HG02798 (cell line): Measurements from ENCODE around the gene CALN1.
"Not testable (repeated sequence)": the region's sequence is repeated elsewhere in the genome, so short reads cannot be mapped to it uniquely, and the experiment has no call there.

ENCODE experiments used
- ATAC-seq: cut with Tn5 transposase; IDR thresholded peaks from one replicate; pipeline ENCODE4 v1.9.1; 2021; ENCODE audit warnings: mild to moderate bottlenecking; ENCODE audit not compliant: unreplicated experiment, poor library complexity

The CALN1 gene

DNA sequence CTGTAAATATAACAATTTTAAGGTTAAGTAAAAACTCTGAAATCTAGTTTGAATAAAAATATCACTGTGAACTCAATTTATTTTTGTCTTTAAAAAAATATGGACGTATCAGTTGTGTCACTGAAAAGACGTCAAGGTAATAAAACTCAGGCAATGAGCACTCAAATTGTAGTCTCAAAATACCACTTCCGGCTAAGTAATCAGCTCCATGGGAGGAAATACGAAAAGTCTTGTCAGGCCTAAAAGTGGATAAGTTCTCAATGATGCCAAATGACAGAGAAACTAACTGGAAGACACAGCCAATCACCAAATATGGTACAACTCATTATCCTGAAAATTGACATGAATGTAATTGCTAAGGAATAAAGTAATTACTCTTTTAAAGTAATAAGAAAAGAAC, 719 bp downstream of the CALN1 start:
- ATAC-seq, result no peak

DNA sequence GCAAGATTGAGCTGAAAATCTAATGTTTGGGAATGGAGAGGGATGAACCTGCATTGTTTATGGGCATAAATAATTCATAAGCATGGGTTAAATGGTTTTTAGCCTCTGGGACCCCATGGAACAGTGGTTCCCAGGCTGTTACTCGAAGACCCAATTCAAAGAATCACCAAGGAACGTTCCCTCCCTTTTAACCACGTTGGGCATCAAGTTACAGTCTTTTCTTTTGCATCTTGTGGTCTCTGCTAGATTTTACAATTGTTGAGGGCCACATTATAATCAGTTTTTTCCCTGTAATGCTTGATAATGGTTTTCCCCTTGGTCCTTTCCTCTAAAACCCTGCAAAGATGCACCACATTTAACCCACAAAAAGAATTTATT, 2.5 kb downstream of the CALN1 start:
- ATAC-seq, result no peak

DNA sequence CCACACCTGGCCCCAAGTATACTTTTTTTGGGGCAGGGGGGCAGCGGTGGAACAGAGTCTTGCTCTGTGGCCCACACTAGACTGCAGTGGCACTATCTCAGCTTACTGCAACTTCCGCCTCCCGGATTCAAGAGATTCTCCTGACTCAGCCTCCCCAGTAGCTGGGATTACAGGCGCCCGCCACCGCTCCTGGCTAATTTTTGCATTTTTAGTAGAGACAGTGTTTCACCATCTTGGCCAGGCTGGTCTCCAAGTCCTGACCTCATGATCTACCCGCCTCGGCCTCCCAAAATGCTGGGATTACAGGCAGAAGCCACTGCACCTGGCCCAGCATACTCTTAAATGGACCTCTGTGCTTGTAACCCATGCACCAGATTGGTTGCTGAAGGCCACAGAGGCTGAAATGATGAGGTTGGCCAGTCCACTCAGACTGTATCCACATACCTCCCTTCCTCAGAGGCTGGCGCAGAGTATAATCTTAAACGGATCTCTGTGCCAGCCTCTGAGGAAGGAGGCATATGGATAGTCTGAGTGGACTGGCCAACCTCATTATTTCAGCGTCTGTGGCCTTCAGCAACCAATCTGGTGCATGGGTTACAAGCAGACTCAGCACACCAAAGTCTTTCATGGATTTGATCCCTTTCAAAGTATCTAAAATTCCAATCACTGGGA, 3.0 kb downstream of the CALN1 start:
- no peak for ATAC-seq

DNA sequence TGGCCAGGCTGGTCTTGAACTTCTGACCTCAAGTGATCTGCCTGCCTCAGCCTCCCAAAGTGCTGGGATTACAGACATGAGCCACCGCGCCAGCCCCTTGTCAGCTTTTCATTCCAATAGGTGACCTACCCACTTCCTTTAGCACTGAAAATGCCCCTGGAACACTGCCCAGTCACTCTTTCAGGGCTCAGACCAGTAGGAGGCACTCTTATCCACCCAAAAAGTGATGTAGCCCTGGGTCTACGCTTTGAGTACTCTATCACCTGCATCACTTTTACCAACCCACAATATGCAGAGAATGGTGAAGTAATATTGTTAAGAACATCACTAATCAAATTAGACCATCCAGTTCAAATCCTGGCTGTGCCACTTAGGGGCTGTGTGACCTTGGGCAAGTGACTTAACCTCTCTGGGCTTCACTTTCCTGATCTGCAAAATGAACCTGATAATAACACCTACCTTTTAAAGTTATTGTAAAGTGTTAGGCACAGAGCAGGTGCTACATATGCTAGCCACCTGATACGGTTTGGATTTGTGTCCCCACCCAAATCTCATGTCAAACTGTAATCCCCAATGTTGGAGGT, 5.2 kb downstream of the CALN1 start:
- no peak for ATAC-seq

DNA sequence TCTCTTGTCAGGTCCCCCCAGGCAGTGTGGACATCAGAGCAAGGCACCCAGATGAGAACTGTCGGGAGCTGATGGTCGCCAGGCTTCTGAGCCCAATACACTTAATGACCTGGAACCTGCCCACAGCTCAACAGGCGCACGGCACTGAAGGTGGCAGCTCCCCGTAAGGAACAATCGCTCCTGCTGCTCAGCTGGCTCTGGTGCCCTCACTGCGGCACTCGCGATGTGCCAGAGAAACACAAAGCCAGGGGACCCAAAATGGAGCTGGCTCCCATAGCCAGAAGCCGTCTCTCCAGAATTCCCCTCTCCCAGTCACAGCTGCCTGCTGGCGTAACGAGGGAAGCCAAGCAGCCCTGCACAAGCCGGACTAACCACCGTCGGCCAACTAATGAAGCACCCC, 6.3 kb downstream of the CALN1 start:
- ATAC-seq, result no peak

DNA sequence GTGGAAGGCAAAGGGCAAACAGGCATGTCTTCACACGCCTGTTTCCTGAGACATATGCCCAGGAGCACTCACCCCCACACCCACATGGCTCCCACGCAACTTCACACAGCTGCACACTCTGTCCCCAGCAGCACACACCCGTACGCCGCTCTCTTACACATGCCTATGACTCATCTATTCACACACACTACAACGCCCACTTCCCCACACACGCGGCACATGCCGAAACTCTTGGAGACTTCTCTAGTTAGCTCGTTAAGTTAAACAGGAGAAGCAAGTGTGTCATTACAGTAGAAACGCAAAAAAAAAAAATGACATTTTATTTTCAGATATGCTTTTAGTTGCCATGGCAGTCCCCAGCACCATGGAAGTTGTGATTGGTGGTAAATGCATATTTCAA, 6.7 kb downstream of the CALN1 start:
- ATAC-seq, result peak; percentile 54

DNA sequence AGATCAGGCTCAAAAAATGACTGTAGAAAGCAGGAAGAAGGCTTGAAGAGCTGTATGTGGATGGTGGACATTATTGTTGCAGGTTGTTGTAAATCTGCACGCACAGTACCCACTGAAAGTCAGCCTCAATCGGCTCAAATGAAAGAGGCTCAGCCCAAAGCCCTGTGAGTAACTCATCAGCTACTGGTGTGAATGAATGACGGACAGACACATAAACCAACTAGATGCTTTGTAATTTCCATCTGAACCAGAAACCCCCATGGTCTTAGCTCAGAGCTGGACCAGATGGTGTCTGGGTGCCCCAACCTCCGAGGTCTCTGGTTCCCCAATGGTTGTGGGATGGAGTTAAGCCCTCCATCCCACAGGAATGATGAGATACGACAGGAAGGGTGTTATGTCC, 7.4 kb downstream of the CALN1 start:
- ATAC-seq, result no peak

DNA sequence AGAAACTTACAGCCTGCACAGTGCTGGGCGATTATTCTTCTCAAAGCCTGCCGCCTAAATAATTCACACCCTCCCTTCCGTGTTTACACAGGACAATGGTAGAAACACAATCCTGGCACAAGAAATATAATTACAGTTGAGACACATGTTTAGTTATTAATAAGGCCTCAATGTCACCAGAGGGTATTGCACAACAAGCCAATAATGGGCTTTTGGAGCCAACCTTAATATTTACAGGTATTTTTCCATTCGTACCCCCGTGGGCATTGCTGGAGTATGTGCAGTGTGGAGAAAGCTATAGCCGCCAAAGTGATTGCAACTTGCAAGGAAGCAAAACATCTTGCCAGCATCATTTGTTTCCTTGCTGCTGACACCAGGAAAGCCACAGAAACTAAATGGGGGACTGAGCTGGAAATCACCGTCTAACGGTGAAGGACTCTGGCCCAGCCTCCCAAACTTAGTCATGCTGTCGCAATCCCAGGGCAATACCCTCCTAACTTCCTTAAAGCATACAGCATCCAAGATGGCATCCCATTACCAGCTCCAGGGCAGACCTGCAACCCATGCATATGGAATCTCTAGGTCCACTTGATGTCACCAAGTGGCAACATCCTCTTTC, 8.6 kb downstream of the CALN1 start:
- peak; percentile 62 for ATAC-seq

DNA sequence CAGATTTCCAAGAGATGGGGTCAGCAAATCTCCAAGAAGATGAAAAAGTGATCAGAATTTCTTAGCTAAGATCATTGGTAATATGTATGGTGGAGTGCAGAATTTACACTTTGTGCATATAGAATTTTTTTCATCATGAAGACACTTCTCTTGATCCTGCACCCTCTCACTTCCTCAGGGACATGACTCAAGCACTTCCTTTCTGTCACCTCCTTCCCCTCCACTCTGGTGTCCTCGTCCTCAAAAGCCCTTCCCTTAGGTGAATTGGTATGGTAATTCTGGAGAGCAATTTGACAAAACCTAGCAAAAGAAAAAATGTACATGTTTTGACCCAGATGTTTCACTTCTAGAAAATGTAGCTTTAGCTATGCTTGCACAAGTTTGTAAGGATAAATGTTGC, 18.1 kb downstream of the CALN1 start:
- ATAC-seq, result no peak

DNA sequence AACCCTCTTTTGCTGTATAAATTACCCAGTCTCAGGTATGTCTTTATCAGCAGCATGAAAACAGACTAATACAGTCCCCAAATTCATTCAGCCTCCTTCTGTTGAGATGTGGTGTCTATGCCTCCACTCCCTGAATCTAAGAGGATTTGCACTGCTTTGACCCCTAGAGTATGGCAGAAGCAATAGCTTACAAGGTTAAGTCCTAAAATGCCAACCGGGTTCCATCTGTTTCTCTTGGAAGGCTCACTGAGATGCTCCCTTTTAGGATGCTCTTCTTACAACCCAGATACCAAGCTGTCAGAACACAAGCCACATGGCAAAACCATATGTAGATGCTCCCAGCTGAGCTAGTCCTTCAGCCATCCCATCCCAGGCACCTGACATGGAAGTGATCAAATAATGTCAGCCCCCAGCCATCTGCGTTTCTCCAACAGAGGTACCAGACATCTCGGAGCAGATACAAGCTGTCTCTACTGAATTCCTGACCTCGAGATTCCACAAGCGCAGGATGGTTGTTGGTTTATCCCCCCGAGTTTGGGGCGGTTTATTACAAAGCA, 20.2 kb downstream of the CALN1 start:
- no peak for ATAC-seq

DNA sequence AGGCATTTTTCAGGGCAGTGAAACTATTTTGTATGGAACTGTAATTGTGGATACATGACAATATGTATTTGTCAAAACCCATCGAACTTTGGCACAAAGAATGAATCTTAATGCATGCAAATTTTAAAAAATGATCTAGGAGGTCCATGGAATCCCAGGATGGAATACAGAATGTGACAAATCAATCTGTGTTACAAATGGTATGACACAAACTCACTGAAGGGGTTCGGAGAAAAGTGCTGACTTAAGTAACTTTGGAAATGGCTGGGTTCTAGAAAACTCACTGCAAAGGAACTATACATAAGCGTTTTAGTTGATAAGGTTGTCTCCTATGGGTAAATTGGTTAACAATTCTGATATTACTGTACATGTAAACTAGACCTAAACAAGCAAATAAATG, 26.0 kb downstream of the CALN1 start:
- ATAC-seq, result no peak

DNA sequence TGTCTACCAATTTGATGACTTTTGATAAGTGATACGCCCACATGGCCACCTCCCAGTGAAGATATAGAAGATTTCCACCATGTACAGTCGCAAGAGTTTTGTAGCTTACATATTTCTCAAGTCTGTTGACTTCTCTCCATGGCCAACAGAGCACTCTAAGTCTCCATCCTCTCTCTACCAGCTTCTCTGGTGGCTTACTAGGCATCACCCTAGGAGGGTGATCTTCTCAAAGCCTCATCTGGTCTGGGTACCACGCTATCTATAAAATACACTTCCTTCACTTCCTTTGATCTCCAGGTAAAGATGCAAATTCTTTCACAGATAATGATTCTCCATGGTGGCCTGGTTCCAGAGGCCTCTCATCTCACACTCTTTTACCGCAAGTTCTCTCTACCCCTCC, 49.9 kb downstream of the CALN1 start:
- no peak for ATAC-seq

DNA sequence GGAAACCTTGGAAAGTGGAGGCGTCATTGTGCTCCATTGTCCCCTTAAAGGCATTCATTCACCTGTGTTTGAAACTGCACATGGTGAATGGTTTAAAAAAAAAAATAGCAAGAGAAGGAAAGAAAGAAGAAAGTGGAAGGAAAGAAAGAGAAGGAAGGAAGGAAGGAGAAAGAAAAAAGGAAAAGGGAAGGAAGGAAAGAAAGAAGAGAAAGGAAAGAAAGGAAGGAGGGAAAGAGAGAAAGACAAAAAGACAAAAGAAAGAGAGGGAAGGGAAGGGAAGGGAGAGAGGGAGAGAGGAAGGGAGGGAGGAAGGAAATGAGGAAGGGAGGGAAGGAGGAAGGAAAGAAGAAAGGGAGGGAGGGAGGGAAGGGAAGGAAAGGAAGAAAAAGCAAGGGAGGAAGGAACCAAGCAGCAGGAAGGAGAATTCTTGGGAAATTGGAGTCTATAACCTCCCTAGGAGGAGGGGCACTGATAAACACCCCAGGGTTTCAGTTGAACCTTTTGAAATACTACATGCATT, 66.9 kb downstream of the CALN1 start:
- no peak for ATAC-seq

DNA sequence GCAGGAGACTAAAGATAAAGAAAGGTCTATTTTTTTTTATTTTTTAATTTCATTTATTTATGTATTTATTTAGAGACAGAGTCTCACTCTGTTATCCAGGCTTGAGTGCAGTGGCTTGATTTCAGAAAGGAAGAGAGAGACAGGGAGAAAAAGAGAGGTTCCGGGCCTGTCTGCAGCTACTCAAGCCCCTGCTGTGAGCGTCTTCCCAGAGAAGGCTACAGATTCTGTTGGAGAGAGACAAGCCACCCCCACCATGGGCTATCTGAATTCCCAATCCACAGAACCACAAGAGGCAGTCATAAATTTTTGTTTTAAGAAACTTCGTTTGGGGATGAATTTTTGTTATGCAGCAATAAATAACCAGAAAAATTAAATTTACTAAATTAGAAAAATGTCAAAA, 68.1 kb downstream of the CALN1 start:
- ATAC-seq, result no peak

DNA sequence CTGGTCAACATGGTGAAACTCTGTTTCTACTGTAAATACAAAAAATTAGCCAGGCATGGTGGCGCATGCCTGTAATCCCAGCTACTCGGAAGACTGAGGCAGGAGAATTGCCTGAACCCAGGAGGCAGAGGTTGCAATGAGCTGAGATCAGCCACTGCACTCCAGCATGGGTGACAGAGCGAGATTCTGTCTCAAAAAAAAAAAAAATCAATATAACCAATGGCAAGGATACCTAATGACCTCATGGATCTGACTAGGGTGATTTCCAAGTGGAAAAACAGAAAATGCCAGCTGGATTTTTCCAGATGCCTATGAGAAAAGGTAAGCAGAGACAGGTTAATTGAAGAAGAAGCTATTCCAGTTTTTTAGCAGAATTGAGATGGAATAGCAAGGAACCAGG, 68.8 kb downstream of the CALN1 start:
- ATAC-seq, result not testable (repeated sequence)

DNA sequence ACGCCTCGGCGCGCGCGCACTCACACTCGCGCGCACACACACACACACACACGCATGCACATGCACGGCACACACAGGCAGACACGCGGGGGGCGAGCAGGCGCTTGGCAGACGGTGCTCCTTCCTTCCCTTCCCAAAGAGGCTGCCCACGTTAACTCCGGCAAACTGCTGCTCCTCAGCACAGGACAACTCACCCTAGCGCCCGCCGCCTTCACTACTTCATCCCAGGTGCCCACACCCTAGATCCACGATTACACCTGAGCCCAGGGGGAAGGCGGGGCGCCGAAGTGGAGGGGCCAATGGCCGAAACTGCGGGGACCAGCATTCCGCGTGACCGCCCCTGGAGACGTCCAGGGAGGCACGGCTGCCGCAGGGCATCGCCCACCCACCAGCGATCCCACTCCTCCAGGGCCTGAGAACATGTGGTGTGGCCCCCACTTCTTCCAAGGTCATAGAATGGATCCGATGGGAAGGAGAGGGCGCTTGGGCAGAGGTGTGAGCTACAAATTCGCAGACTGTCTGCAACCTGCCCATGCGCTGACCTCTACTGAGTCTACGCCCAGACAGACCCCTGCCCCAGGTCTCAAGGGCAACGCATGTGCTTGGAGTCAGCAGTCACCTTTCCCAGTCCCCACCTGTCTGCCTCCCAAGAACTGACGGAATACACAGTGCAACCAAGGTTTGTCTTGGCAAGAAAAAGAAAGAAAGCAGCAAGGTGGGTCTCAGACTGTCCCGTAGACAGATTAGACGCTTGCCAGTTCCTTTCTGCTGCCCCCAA, 74.6 kb downstream of the CALN1 start:
- ATAC-seq, result no peak

DNA sequence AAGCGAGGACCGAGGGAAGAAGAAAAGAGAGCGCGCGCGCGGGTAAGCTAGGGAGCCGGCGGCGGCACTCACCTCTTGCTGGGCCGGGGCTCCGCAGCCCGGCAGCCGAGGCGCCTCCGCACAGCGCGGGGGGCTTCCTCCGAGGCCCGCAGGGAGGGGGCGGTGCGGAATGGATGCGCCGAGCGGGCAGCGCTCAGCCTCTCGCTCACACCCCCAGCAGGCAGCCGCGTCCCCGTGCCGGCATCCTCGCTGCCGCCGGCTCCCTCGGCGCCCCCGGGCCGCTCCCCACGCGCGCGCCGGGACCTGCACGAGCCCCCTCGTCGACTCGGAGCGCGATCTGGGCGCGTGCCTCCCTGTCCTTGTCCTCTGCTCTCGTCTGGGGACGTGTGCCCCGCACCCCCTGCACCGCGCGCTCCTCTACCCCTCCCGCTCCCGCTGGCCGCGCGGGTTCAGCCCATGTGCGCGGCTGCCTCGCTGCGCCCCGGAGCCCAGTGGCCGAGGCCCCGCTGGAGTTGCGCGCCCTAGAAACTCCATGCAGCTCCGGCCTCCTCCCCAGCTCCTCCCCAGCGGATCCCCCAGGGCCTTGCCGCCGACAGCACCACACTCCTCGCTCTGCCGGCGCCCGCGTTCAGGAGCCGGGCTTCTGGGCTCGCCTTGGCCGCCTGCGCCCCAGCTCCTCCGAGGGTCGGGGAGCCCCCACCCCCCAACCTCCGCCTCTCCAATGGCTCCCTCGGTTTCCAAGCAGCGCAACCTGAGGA, 75.3 kb downstream of the CALN1 start:
- ATAC-seq, result no peak

DNA sequence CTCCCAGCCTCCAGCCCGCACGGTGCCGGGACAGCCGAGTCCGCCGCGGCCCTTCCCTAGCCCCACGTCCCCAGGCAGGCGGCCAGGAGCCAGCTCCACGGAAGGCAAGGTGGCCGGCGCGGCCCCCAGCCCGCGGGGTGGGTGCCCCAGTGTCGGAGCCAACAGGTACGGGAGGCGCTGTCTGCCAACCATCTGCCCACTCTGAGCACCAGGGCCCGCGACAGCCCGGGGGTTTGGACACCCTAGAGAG, 75.8 kb downstream of the CALN1 start:
- ATAC-seq, result no peak

DNA sequence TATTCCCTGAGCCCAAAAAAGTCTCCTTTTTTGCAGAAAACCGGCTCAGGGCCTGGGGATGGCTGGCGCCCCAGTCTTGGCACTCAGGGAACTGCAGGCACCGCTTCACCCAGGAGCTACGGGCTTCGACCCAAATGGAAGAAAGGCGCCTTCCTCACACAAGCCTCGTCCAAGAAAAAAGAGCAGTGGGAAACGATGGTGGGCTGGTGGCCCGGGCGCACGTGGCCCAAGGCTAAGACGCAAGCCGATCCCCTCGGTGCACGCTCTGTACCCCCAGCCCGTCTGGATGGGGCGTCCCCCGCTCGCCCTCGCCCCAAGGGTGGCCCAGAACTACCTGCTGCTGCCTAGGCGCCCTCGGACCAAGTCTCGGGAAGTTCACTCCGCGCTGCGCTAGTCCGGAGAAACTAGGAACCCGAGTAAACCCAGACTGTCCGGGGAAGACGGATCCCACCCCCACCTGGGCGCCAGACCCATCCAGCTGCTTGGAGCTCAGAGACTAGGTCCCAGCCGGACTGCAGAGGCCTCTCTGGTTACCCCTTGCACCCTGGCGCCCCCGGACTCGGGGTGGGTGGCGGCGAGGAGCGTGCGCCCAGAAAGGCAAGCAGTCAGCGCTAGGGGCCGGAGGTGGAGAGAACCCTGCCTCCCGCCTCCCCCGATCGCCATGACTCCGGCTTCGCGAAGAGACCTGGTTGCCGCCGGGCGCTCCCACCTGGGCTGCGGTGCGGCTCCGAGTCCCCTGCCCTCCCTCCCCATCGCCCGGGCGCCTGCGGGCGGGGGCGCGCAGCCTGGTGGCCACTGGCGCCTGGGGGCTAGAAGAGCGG, 76.4 kb downstream of the CALN1 start:
- no peak for ATAC-seq

DNA sequence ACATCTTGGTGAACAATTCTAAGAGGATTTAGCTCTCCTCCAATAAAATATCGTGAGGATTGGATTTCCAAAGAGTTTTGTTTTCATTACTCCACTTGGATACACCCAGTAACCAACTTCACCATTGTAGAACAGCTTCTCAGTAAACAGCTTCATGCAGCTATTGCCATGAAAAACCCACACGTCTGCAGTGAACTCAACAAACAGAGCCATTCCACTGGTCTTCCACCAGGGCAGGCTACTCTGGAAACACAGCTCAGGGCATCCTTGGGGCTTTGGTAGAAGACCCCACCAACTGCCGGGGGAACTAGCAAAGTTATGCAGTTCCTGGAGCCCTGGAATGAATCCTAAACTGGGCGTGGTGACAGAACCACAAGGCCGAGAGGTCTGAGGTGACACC, 77.4 kb downstream of the CALN1 start:
- ATAC-seq, result no peak
